ENCODE measurements around the gene ESYT2. TPM values are rescaled to one million over a fixed set of nuclear protein-coding genes. Genes with fewer than 3 reads are reported as not detected.

ESYT2 gene
- total RNA-seq, 4 donors from 2014 or later, result 209 to 286 (median 230) TPM

DNA sequence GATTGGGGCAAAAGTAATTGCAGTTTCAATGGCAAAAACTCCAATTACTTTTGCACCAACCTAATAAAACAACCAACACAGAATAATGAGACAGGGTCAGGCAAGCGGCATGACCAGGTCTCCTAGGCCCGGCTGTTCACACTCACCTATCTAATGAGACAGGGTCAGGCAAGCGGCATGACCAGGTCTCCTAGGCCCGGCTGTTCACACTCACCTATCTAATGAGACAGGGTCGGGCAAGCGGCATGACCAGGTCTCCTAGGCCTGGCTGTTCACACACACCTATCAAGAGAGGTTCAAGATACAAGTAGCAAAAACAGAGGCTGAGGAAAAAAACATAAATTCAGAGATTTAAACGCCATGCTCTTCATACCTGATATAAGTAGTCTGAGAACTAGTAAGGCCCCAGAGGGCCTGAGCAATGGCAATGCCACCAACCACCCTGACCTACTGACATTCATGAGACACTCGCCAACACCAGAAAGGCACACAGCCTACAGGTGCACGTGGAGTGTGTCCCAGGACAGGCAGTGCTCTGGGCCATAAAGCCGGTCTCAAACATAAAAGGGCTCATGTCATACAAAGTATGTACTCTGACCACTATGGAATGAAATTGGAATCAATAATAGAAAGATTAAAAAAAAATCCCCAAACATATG is 84.1 kb downstream of the ESYT2 start:
- ATAC-seq, result no peak
- Histone ChIP-seq H3K27me3 (no peaks in the 10 kb centered on the region), H3K4me3 (no peak overlapping the region), H3K36me3 (peaks cover 0 to 98% of the 10 kb centered on the region in 2 donors), H3K4me1 (peaks cover 0 to 25% (median 4%) of the 10 kb centered on the region in 3 donors), H3K27ac (no peak overlapping the region), H3K9me3 (no peaks in the 10 kb centered on the region)
- TF ChIP-seq POLR2AphosphoS5 (IDR thresholded peaks at IDR 0.05) (no peak), POLR2A (IDR thresholded peaks at IDR 0.05) (no peak), EP300 (IDR thresholded peaks at IDR 0.05) (no peak)
- TF ChIP-seq, protein P1, sequence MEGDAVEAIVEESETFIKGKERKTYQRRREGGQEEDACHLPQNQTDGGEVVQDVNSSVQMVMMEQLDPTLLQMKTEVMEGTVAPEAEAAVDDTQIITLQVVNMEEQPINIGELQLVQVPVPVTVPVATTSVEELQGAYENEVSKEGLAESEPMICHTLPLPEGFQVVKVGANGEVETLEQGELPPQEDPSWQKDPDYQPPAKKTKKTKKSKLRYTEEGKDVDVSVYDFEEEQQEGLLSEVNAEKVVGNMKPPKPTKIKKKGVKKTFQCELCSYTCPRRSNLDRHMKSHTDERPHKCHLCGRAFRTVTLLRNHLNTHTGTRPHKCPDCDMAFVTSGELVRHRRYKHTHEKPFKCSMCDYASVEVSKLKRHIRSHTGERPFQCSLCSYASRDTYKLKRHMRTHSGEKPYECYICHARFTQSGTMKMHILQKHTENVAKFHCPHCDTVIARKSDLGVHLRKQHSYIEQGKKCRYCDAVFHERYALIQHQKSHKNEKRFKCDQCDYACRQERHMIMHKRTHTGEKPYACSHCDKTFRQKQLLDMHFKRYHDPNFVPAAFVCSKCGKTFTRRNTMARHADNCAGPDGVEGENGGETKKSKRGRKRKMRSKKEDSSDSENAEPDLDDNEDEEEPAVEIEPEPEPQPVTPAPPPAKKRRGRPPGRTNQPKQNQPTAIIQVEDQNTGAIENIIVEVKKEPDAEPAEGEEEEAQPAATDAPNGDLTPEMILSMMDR (IDR thresholded peaks at IDR 0.05), result no peak
- 80 to 94% methylated on average over 3 to 10 of the region's 10 CpGs for WGBS, 2 donors (ENCODE audit: low coverage in 1 of 2)

DNA sequence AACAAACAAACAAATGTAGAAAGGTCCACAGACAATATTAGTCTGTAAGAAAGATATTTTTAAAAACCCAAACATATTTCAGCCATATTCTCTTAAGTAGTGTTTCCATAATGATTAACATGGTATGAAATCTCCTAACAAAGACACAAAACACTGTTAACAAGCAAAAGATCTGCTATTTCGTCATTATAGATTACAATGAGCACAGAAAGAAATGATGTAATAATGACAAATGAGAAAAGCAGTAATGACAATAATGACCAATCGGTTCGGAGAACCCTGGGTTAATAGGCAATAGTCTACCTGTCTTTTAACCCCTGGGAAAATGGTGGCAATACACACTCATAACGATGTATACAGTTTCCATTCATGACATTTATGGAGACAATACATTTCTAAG is 85.2 kb downstream of the ESYT2 start:
- ATAC-seq, result no peak
- H3K36me3 ChIP-seq, result peaks cover 0 to 99% of the 10 kb centered on the region in 2 donors
- H3K4me1 ChIP-seq, result peaks cover 0 to 35% (median 4%) of the 10 kb centered on the region in 3 donors
- H3K4me3 ChIP-seq, result no peak overlapping the region
- no peak overlapping the region for H3K27ac ChIP-seq
- WGBS, 2 donors (ENCODE audit: low coverage in 1 of 2), result 73 to 96% methylated on average over 4 of the region's 4 CpGs
- H3K27me3 ChIP-seq, result no peaks in the 10 kb centered on the region
- no peak for TF ChIP-seq POLR2A (IDR thresholded peaks at IDR 0.05)
- TF ChIP-seq EP300 (IDR thresholded peaks at IDR 0.05), result no peak
- TF ChIP-seq, protein P1 (IDR thresholded peaks at IDR 0.05), result no peak
- no peak for TF ChIP-seq POLR2AphosphoS5 (IDR thresholded peaks at IDR 0.05)
- no peaks in the 10 kb centered on the region for H3K9me3 ChIP-seq

DNA sequence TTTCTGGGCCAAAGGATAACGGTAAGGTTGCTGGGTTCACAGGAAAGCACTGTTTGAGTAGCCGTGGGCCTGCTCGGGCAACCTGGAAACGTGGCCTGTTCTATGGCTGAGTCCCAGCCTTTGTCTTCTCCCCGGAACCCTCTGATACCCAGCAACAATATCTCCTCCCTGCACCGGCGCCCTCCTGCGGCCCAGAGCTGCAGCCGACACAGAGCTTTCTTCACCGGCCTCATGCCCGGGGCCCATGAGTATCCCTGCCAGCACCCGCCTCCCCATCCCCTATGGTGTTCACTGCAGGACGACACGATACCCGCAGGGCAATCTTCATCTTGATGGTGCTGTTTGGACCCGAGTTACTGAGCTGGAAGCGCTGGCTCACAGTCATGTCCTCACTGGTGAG is 86.1 kb downstream of the ESYT2 start:
- TF ChIP-seq EP300 (IDR thresholded peaks at IDR 0.05), result no peak
- no peak for TF ChIP-seq POLR2A (IDR thresholded peaks at IDR 0.05)
- no peak for TF ChIP-seq POLR2AphosphoS5 (IDR thresholded peaks at IDR 0.05)
- TF ChIP-seq, protein P1 (IDR thresholded peaks at IDR 0.05), result no peak
- H3K9me3 ChIP-seq, result no peaks in the 10 kb centered on the region
- H3K36me3 ChIP-seq, result peaks cover 0 to 99% of the 10 kb centered on the region in 2 donors
- H3K4me1 ChIP-seq, result peaks cover 0 to 35% (median 4%) of the 10 kb centered on the region in 3 donors
- ATAC-seq, result no peak
- no peaks in the 10 kb centered on the region for H3K27me3 ChIP-seq
- WGBS, 2 donors (ENCODE audit: low coverage in 1 of 2), result 68 to 70% methylated on average over 2 of the region's 17 CpGs
- H3K4me3 ChIP-seq, result no peak overlapping the region
- peak overlapping the region in 1 of 4 donors; percentile 87 for H3K27ac ChIP-seq

DNA sequence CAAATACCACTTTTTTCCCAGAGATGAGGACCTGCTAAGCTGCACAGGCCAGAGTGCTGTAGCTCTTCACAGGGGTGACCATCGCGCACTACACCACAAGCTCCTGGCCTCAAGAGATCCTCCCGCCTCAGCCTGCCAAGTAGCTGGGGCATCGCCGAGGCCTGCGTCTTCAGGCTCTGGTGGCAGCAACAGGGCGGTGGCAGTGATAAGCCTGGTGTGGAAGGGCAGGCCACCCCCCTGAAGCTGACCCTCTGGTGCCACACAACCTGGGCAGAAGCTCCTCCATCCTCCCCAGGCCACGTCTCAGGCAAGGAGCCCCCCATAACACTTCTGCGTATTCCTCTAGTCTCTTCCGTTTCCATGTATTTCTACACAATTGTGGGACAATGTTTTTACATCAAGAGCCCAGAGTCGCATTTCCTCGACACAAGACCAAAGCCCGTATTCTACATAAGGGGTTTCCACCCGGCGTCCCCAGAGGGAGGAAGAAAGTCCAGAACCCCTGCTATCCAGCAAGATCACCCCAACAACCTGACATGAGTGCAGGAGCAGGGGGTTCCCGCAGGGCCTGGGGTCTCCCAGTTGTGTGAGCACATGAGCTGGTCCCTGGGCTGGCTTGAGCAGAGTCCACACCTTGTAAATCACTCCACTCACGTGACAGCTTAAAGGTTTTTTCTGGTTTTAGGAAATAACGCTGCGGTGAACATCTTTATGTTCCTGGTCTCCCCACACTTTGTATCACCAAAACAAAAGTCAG is 87.1 kb downstream of the ESYT2 start:
- Histone ChIP-seq H3K36me3 (peaks cover 0 to 99% of the 10 kb centered on the region in 2 donors), H3K27me3 (no peaks in the 10 kb centered on the region), H3K4me3 (no peak overlapping the region), H3K4me1 (peaks cover 0 to 35% (median 4%) of the 10 kb centered on the region in 3 donors), H3K9me3 (no peaks in the 10 kb centered on the region), H3K27ac (peak overlapping the region; percentile 69 to 90 (median 86))
- WGBS, 2 donors (ENCODE audit: low coverage in 1 of 2), result 88 to 94% methylated on average over 2 to 6 of the region's 19 CpGs
- ATAC-seq, result no peak
- TF ChIP-seq POLR2AphosphoS5 (IDR thresholded peaks at IDR 0.05) (no peak), EP300 (IDR thresholded peaks at IDR 0.05) (no peak), POLR2A (IDR thresholded peaks at IDR 0.05) (no peak)
- TF ChIP-seq, protein P1 (IDR thresholded peaks at IDR 0.05), result no peak
